Kasumi-1 (cell line): Measurements from ENCODE around the gene CBFA2T3.

Experiments
- DNase-seq, 2 experiments: peaks; one replicate each; lab custom pipeline; 2025; lab: John Stamatoyannopoulos, UW

The CBFA2T3 gene

GRCh38 chr16:88839026-88839529 lies 137.9 kb downstream of the CBFA2T3 start:
- DNase-seq: no peak

GRCh38 chr16:88838566-88838965 lies 138.4 kb downstream of the CBFA2T3 start:
- no peak for DNase-seq

- no peak for DNase-seq
These were observed 139.2 kb downstream of the CBFA2T3 start for GRCh38 chr16:88837806-88838205.

GRCh38 chr16:88836791-88837190 lies 140.2 kb downstream of the CBFA2T3 start:
- no peak for DNase-seq

GRCh38 chr16:88835818-88836217 lies 141.2 kb downstream of the CBFA2T3 start:
- DNase-seq: no peak

- no peak for DNase-seq
These were observed 141.6 kb downstream of the CBFA2T3 start for GRCh38 chr16:88835383-88835782.

GRCh38 chr16:88834670-88835069 lies 142.3 kb downstream of the CBFA2T3 start:
- no peak for DNase-seq

GRCh38 chr16:88833086-88833485 lies 143.9 kb downstream of the CBFA2T3 start:
- no peak for DNase-seq

GRCh38 chr16:88831838-88832237 lies 145.2 kb downstream of the CBFA2T3 start:
- no peak for DNase-seq

GRCh38 chr16:88830783-88831182 lies 146.2 kb downstream of the CBFA2T3 start:
- DNase-seq: no peak

- no peak for DNase-seq
These were observed 146.7 kb downstream of the CBFA2T3 start for GRCh38 chr16:88830258-88830657.

- no peak for DNase-seq
These were observed 148.3 kb downstream of the CBFA2T3 start for GRCh38 chr16:88828711-88829110.

GRCh38 chr16:88827727-88828126 lies 149.3 kb downstream of the CBFA2T3 start:
- DNase-seq: no peak

- no peak for DNase-seq
These were observed 150.8 kb downstream of the CBFA2T3 start for GRCh38 chr16:88826070-88826840.

- DNase-seq: no peak
These were observed 151.9 kb downstream of the CBFA2T3 start for GRCh38 chr16:88825146-88825545.
